ENCODE measurements around the gene SEMA4D. TPM values are rescaled to one million over a fixed set of nuclear protein-coding genes. Genes with fewer than 3 reads are reported as not detected.

The SEMA4D gene
- total and polyA plus RNA-seq, 8 donors = 20.0 to 71.9 (median 25.6) TPM

DNA sequence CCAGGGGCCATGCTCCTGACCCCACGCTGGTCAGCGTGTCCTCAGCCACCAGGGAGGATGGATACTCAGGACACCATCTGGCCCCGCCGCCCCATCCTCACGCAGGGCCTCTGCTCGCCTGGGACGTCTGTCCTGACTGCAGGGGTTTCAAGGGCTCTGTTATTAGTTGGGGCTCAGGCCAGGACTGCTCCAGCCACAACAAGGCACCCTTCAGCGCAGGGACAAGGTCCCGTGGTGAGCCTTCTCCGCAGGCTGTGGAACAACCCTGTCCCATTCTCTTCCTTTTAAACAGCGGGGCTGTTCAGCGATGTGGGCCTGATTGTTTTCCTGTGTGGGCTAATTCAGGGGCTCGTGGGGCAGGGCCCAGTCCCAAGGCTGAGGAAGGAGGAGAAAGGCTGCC is 61.6 kb downstream of the SEMA4D start:
- no peak overlapping the region for H3K4me3 ChIP-seq
- no peaks in the 10 kb centered on the region for H3K36me3 ChIP-seq
- TF ChIP-seq, protein P1, sequence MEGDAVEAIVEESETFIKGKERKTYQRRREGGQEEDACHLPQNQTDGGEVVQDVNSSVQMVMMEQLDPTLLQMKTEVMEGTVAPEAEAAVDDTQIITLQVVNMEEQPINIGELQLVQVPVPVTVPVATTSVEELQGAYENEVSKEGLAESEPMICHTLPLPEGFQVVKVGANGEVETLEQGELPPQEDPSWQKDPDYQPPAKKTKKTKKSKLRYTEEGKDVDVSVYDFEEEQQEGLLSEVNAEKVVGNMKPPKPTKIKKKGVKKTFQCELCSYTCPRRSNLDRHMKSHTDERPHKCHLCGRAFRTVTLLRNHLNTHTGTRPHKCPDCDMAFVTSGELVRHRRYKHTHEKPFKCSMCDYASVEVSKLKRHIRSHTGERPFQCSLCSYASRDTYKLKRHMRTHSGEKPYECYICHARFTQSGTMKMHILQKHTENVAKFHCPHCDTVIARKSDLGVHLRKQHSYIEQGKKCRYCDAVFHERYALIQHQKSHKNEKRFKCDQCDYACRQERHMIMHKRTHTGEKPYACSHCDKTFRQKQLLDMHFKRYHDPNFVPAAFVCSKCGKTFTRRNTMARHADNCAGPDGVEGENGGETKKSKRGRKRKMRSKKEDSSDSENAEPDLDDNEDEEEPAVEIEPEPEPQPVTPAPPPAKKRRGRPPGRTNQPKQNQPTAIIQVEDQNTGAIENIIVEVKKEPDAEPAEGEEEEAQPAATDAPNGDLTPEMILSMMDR (IDR thresholded peaks at IDR 0.05) = no peak
- no peak for DNase-seq
- H3K27ac ChIP-seq = peak overlapping the region in 1 of 2 donors; percentile 42
- H3K9me3 ChIP-seq = no peaks in the 10 kb centered on the region
- H3K4me1 ChIP-seq = peaks cover 15 to 74% of the 10 kb centered on the region in 2 donors
- ATAC-seq = no peak
- intact Hi-C loops (cut with DNase I) = no loop called here
- no peaks in the 10 kb centered on the region for H3K27me3 ChIP-seq

DNA sequence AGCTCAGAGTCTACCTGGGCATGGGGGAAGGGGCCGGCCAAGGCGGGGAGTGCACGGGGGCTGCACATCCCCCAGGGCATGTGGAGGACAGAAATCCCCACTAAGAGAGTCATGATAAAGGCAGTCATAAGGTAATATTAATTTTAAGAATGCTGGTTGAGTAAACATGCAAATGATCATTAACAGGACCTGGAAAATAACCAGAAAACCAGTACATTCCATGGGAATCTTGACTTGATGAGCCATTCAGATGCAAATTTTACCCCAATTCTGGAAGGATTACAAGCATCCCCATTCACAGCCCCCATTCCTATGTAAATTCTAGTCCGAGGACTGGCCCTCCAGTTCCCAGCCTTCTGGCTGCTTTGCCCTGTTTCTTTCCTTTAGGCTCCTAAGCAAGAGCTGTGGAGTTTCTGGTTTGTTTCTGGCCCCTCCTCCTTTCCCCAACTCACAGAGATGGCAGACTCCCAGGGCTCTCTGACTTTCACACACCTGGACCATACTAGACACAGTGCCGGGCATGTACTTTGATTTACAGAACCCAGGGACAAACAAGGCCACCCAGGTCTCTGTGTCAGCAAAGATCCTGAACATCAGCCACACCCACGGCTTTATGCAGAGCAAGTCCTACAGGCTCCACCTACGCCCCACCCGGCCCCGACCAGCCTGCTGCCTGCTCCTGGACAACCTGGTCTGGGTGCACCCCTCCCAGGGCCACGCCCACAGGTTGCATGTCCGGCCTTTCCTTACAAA is 62.7 kb downstream of the SEMA4D start:
- no peaks in the 10 kb centered on the region for H3K27me3 ChIP-seq
- no peaks in the 10 kb centered on the region for H3K36me3 ChIP-seq
- no peak overlapping the region for H3K27ac ChIP-seq
- TF ChIP-seq, protein P1 (IDR thresholded peaks at IDR 0.05) = no peak
- DNase-seq (peak in 3 of 4 donors; percentile 36 to 90 (median 83)), ATAC-seq (peak; percentile 57)
- H3K9me3 ChIP-seq = no peaks in the 10 kb centered on the region
- no peak overlapping the region for H3K4me3 ChIP-seq
- H3K4me1 ChIP-seq = peaks cover 8 to 71% of the 10 kb centered on the region in 2 donors
- intact Hi-C loops (cut with DNase I) = no loop called here

DNA sequence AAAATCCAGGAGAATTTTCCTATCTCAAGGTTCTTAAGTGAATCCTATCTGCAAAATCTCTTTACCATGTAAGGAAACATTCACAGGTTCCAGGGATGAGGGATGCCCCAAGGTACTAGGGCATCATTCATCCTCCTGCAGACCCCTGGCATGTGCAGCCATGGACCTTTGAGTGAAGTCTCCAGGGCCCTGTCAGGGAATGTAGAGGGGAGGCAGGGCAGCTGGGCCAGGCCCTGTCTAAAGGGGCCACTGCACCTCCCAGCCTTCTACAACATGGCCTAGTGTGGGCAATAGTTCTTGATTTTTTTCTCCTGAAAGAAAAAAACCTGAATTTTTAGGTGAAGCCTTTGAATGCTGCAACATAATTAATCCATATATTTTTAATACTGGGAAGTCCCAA is 63.3 kb downstream of the SEMA4D start:
- Histone ChIP-seq H3K4me3 (no peak overlapping the region), H3K27ac (no peak overlapping the region), H3K4me1 (peaks cover 4 to 70% of the 10 kb centered on the region in 2 donors), H3K9me3 (no peaks in the 10 kb centered on the region), H3K27me3 (no peaks in the 10 kb centered on the region), H3K36me3 (no peaks in the 10 kb centered on the region)
- TF ChIP-seq, protein P1 (IDR thresholded peaks at IDR 0.05) = no peak
- intact Hi-C loops (cut with DNase I) = no loop called here
- DNase-seq (no peak), ATAC-seq (no peak)

DNA sequence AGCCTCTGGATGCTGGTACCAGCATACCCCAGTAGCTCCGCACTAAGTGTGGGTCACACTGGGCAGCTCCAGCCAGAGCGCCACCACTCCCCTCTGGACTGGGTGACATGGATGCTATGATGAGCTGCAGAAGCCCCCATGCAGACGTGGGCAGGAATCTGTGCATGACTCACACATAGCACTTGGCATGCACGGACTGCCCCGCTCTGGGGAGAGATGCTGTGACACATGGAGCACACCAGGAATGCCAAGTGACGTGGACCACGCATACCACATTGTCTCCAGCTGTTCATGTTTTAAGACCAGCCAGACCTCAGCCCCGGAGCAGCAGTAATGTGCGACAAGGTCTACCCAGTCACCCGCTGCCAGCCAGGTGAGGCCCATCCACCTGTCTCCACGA is 64.1 kb downstream of the SEMA4D start:
- intact Hi-C loops (cut with DNase I) = no loop called here
- ATAC-seq (no peak), DNase-seq (no peak)
- Histone ChIP-seq H3K36me3 (no peaks in the 10 kb centered on the region), H3K4me3 (no peak overlapping the region), H3K27me3 (no peaks in the 10 kb centered on the region), H3K9me3 (no peaks in the 10 kb centered on the region), H3K27ac (no peak overlapping the region), H3K4me1 (peaks cover 4 to 66% of the 10 kb centered on the region in 2 donors)
- TF ChIP-seq, protein P1 (IDR thresholded peaks at IDR 0.05) = no peak

DNA sequence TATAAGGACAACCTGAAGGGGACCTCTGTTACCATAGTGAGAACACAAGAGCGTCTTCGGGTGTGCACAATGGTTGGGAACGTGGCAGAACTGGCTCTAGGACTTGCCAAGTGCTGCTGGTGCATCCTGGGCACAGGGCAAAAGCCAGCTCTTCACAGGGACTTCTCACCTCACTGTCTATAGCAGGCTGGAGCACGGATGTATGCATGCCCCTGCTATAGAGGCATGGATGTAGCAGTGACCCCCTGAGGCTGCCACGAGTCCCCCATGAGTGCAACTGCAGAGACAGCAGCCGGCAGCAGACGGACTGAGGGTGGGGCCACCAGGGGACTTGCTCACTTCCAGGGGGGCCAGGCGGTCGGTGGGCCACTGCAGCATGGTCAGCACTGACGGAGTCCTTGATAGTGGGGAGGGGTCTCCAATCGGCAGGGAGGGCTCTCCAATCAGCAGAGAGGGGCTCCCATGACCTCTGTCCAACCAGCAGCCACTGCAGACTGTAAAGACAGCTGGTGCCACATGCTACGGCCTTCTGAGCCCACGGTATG is 64.9 kb downstream of the SEMA4D start:
- no peaks in the 10 kb centered on the region for H3K36me3 ChIP-seq
- no peaks in the 10 kb centered on the region for H3K27me3 ChIP-seq
- ATAC-seq = peak; percentile 35
- intact Hi-C loops (cut with DNase I) = no loop called here
- DNase-seq = peak in 1 of 4 donors; percentile 36
- TF ChIP-seq, protein P1 (IDR thresholded peaks at IDR 0.05) = no peak
- H3K9me3 ChIP-seq = no peaks in the 10 kb centered on the region
- H3K27ac ChIP-seq = no peak overlapping the region
- no peak overlapping the region for H3K4me3 ChIP-seq
- H3K4me1 ChIP-seq = peaks cover 4 to 62% of the 10 kb centered on the region in 2 donors
